Stimulated activated CD8-positive, alpha-beta memory T cell treated with anti-CD3 and anti-CD28 coated beads, Interleukin-7, amount 100 ng/mL, for 48 hours (primary cell): ENCODE data around the gene PIK3C2A.

Experiments
- DNase-seq, 2 donors: peaks; one replicate each; pipeline ENCODE4 v3.0.0-alpha.2; 2020; ENCODE audit warnings: low read depth in 1 of 2; ENCODE audit errors: extremely low read depth in 1 of 2

PIK3C2A gene

DNA sequence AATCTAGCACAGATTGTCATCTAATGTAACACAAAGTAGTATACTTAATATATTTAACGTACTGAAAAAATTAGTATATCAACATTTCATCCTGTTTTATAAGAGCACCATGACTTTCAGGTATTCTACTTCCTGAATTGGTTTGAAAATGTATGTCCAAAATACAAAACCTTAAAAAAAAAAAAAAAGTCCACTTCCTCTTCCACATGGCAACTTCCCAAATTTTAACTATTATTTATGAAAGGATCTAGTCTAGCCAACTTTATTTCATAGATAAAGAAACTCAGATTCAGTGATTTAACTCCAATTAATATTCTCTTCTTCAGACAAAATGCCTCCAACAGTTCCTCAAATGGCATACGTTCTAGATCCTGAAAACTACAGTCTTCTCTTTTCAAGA, 44.0 kb downstream of the PIK3C2A start:
- no peak for DNase-seq

DNA sequence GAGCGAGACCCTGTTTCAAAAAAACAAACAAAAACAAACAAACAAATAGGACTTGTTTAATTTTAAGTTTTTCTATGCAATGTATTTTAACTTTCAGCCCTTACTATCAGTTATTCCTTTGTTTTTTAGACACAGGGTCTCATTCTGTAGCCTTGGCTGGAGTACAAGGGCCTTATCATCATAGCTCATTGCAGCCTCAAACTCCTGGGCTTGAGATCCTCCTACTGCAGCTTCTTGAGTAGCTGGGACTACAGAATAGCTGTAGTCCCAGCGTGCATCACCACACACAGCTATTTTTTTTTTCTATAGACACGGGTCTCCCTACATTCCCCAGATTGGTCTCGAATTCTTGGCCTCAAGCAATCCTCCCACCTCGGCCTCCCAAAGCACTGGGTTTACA, 44.5 kb downstream of the PIK3C2A start:
- DNase-seq: no peak

GRCh38 chr11:17162376-17162775, 45.4 kb downstream of the PIK3C2A start:
- no peak for DNase-seq

DNA sequence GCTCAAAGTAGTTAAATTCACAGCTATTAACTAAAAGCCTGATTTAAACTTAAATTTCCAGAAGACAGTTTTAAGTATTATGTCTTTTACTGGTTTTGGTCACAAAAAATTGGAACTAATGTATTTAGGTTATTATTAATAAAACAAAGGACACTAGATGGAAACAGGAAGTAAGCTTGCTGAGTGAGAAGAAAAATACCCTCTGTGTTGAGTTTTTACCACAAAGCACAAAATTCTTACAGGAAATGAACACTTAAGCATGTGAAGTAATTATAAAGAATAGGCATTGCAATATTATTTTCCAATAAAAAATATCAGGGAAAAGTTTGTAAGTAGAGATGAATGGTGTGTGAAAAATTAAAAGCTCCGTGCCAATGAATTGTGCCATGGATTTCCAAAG, 46.3 kb downstream of the PIK3C2A start:
- no peak for DNase-seq

DNA sequence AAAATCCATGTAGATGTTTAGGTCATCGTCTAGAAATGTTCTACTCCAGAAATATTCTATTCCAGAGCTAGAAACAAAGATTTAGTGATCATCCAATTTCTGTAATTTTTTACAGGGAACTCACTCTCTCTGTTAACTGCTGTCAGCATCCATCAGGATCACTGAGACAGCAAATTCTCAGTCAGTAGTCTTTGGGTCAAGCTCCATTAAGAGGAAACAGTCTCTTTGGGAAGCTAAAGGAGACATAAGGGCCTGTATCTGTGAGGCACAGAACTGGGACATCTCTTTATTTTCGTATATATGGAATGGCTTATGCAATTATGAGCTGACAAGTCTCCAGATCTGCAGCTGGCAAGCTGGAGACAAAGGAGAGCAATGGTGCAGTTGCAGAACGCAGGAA, 48.3 kb downstream of the PIK3C2A start:
- DNase-seq: no peak
